Uterus (tissue), 2 donors: ENCODE results near the gene GM2A.

Experiments
- POLR2A ChIP-seq, 2 donors: fragments of 450-650 bp; IDR thresholded peaks; one replicate each; pipeline ENCODE4 v1.6.1; 2016; ENCODE audit warnings: antibody characterized with exemption in 2 of 2, mild to moderate bottlenecking in 1 of 2, moderate library complexity in 1 of 2
- TF ChIP-seq, protein P1 (sequence below), 4 experiments: fragments of 200-600 bp in 2 of 4; fragments of 450-650 bp in 2 of 4; sonication (generic) in 2 of 4; IDR thresholded peaks; one replicate each; pipeline ENCODE4 v1.5.1; 2016 to 2019; ENCODE audit warnings: antibody characterized with exemption in 4 of 4, mild to moderate bottlenecking in 2 of 4, moderate library complexity in 1 of 4

DNA sequence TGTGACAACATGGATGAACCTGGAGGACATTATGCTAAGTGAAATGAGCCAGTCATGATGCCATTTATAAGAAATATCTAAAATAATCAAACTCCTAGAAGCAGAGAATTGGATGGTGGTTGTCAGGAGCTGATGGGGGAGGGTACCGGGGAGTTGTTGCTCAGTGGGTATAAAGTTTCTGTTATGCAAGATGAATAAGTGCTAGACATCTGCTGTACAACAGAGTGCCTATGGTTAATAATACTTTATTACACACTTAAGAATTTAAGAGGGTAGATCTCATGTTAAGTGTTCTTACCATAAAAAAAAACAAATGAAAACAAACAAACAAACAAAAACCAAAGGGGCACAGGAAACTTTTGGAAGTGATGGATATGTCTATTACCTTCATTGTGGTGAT lies 16.1 kb upstream of the GM2A start:
- TF ChIP-seq, protein P1, sequence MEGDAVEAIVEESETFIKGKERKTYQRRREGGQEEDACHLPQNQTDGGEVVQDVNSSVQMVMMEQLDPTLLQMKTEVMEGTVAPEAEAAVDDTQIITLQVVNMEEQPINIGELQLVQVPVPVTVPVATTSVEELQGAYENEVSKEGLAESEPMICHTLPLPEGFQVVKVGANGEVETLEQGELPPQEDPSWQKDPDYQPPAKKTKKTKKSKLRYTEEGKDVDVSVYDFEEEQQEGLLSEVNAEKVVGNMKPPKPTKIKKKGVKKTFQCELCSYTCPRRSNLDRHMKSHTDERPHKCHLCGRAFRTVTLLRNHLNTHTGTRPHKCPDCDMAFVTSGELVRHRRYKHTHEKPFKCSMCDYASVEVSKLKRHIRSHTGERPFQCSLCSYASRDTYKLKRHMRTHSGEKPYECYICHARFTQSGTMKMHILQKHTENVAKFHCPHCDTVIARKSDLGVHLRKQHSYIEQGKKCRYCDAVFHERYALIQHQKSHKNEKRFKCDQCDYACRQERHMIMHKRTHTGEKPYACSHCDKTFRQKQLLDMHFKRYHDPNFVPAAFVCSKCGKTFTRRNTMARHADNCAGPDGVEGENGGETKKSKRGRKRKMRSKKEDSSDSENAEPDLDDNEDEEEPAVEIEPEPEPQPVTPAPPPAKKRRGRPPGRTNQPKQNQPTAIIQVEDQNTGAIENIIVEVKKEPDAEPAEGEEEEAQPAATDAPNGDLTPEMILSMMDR (IDR thresholded peaks at IDR 0.05), result no peak
- TF ChIP-seq POLR2A (IDR thresholded peaks at IDR 0.05), result no peak
